MM.1S (cell line): ENCODE measurements around the gene RASD2.

Experiments
- DNase-seq: peaks from one replicate; pipeline ENCODE4 v3.0.0-alpha.2; 2015
- H2AFZ ChIP-seq: fragments of 300-600 bp; sonication (generic); 2 replicates; pipeline ENCODE4 v1.6.0; 2016; ENCODE audit warnings: antibody characterized with exemption, low read length
- H3F3A ChIP-seq: fragments of 300-600 bp; sonication (generic); 2 replicates; pipeline ENCODE4 v1.6.1; 2016; ENCODE audit warnings: mild to moderate bottlenecking, antibody characterized with exemption, low read length, moderate library complexity, mixed read lengths; ENCODE audit not compliant: insufficient read depth
- H3K27ac ChIP-seq: fragments of 300-600 bp; sonication (generic); 2 replicates; pipeline ENCODE4 v1.5.1; 2016; ENCODE audit warnings: mild to moderate bottlenecking, low read length
- H3K27me3 ChIP-seq: fragments of 300-600 bp; sonication (generic); replicated peaks from 2 replicates; pipeline ENCODE4 v1.6.0; 2016; ENCODE audit warnings: low read length; ENCODE audit not compliant: insufficient read depth
- H3K36me3 ChIP-seq: fragments of 300-600 bp; sonication (generic); replicated peaks from 2 replicates; pipeline ENCODE4 v1.6.1; 2016; ENCODE audit warnings: mild to moderate bottlenecking, low read length, mixed read lengths; ENCODE audit not compliant: insufficient read depth
- H3K4me1 ChIP-seq: fragments of 300-600 bp; sonication (generic); 2 replicates; pipeline ENCODE4 v1.6.1; 2016; ENCODE audit warnings: low read length, mixed read lengths
- H3K4me2 ChIP-seq: fragments of 300-600 bp; sonication (generic); 2 replicates; pipeline ENCODE4 v1.6.0; 2016; ENCODE audit warnings: low read depth, low read length
- H3K4me3 ChIP-seq: fragments of 300-600 bp; sonication (generic); 2 replicates; pipeline ENCODE4 v1.5.1; 2016; ENCODE audit warnings: low read length, mixed read lengths
- H3K79me2 ChIP-seq: fragments of 300-600 bp; sonication (generic); 2 replicates; pipeline ENCODE4 v1.6.1; 2016; ENCODE audit warnings: mixed run types, low read length, mixed read lengths
- H3K9ac ChIP-seq: fragments of 300-600 bp; sonication (generic); 2 replicates; pipeline ENCODE4 v1.6.1; 2016; ENCODE audit warnings: low read length, mixed read lengths
- H3K9me2 ChIP-seq: fragments of 300-600 bp; sonication (generic); replicated peaks from 2 replicates; pipeline ENCODE4 v1.6.1; 2016; ENCODE audit warnings: mild to moderate bottlenecking, low read length, mixed read lengths; ENCODE audit not compliant: insufficient read depth
- H3K9me3 ChIP-seq: fragments of 300-600 bp; sonication (generic); replicated peaks from 2 replicates; pipeline ENCODE4 v1.6.1; 2016; ENCODE audit warnings: mild to moderate bottlenecking, low read length, mixed read lengths; ENCODE audit not compliant: insufficient read depth
- H4K20me1 ChIP-seq: fragments of 300-600 bp; sonication (generic); 2 replicates; pipeline ENCODE4 v1.6.1; 2016; ENCODE audit warnings: mild to moderate bottlenecking, low read length, moderate library complexity, mixed read lengths; ENCODE audit not compliant: insufficient read depth
- EZH2 ChIP-seq: fragments of 300-600 bp; sonication (generic); optimal IDR thresholded peaks from 2 replicates; pipeline ENCODE3; 2017; ENCODE audit warnings: low read depth, mild to moderate bottlenecking, antibody characterized with exemption, low read length, mixed read lengths
- EZH2phosphoT487 ChIP-seq: fragments of 300-600 bp; sonication (generic); IDR thresholded peaks from 2 replicates; pipeline ENCODE4 v1.6.1; 2018; ENCODE audit warnings: antibody characterized with exemption, low read length
- TF ChIP-seq, protein P1 (sequence below): fragments of 300-600 bp; sonication (generic); IDR thresholded peaks from 2 replicates; pipeline ENCODE4 v1.5.1; 2016; ENCODE audit warnings: antibody characterized with exemption, low read length, mixed read lengths

RASD2 gene

DNA sequence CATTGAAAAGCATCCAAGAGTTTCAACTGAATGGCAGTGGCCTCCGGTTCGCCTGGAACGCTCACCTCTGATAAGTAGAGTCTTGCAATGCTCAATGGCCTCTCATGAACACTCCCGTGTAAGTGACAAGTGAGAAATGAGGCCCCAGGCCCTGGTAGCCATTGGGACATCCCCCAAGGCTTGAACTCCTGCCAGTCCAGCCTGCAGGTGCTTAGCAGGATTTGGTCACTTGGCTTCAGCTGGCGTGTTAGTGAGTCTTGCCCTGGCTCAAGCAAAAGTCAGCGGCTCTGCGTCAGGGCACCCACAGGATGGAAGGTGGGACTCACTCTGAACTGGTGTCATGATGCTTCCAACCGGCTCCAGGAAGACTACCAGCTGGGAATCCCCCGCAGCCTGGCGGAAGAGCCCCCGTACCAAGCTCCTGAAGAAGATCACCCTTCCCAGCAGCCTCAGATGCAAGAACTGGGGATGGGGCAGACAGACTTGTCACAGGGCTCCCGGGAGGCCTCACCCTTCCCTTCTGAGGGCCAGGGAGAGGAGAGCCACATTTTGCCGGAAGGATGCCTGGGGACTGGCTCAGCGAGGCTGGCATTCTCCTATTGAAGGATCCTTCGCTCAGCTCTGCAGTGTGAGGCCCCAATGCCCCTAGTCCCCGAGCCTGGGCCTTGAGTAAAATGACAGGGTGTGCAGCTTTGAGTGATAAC lies 57.2 kb downstream of the RASD2 start:
- Histone ChIP-seq H3K36me3 (no peaks in the 10 kb centered on the region), H3K4me2 (no peak overlapping the region), H3K4me3 (no peak overlapping the region), H3F3A (no peaks in the 10 kb centered on the region), H3K27me3 (no peaks in the 10 kb centered on the region), H3K9me2 (no peaks in the 10 kb centered on the region), H3K79me2 (no peaks in the 10 kb centered on the region), H4K20me1 (no peaks in the 10 kb centered on the region), H3K4me1 (no peaks in the 10 kb centered on the region), H3K9ac (no peak overlapping the region), H3K9me3 (no peaks in the 10 kb centered on the region), H3K27ac (no peak overlapping the region), H2AFZ (no peak overlapping the region)
- TF ChIP-seq, protein P1, sequence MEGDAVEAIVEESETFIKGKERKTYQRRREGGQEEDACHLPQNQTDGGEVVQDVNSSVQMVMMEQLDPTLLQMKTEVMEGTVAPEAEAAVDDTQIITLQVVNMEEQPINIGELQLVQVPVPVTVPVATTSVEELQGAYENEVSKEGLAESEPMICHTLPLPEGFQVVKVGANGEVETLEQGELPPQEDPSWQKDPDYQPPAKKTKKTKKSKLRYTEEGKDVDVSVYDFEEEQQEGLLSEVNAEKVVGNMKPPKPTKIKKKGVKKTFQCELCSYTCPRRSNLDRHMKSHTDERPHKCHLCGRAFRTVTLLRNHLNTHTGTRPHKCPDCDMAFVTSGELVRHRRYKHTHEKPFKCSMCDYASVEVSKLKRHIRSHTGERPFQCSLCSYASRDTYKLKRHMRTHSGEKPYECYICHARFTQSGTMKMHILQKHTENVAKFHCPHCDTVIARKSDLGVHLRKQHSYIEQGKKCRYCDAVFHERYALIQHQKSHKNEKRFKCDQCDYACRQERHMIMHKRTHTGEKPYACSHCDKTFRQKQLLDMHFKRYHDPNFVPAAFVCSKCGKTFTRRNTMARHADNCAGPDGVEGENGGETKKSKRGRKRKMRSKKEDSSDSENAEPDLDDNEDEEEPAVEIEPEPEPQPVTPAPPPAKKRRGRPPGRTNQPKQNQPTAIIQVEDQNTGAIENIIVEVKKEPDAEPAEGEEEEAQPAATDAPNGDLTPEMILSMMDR, result no peak
- TF ChIP-seq EZH2 (no peak), EZH2phosphoT487 (no peak)
- DNase-seq, result no peak

DNA sequence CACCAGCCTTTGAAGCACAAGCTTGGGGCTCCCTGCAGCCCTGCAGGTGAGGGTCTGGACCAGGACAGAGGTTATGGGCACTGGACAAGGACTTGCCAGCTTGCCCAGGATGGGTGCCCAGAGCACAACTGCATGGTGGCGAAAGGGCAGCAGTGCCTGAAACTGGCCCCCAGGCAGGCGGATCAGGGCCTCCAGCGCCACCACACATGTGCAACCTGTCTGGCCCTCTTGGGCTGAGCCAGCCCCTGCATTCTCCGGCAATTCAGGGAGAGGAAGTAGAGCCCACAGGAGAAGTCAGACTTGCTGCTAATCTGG lies 57.7 kb downstream of the RASD2 start:
- Histone ChIP-seq H3F3A (no peaks in the 10 kb centered on the region), H3K4me3 (no peak overlapping the region), H3K9ac (no peak overlapping the region), H3K9me3 (no peaks in the 10 kb centered on the region), H3K36me3 (no peaks in the 10 kb centered on the region), H3K79me2 (no peaks in the 10 kb centered on the region), H3K27ac (no peak overlapping the region), H3K4me1 (no peaks in the 10 kb centered on the region), H4K20me1 (no peaks in the 10 kb centered on the region), H3K9me2 (no peaks in the 10 kb centered on the region), H3K27me3 (no peaks in the 10 kb centered on the region), H2AFZ (no peak overlapping the region), H3K4me2 (no peak overlapping the region)
- TF ChIP-seq EZH2phosphoT487, result no peak
- no peak for TF ChIP-seq EZH2
- TF ChIP-seq, protein P1, result no peak
- no peak for DNase-seq

DNA sequence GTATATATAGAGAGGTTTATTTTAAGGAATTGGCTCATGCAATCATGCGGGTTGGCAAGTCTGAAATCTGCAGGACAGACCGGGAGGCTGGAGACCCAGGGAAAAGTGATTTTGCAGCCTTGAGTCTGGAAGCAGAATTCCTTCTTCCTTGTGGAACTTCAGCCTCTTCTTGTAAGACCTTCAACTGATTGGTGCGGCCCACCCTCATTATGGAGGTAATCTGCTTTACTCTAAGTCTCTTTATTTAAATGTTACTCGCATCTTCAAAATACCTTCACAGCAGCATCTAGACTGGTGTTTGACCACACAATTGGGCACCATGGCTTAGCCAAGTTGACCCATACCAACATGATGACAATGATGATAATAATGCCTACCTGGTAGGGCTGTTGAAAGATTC lies 58.7 kb downstream of the RASD2 start:
- Histone ChIP-seq H3K4me2 (no peak overlapping the region), H3K36me3 (no peaks in the 10 kb centered on the region), H3K27me3 (no peaks in the 10 kb centered on the region), H3K9me2 (no peaks in the 10 kb centered on the region), H3K4me3 (no peak overlapping the region), H3K9me3 (no peaks in the 10 kb centered on the region), H3F3A (no peaks in the 10 kb centered on the region), H3K4me1 (no peaks in the 10 kb centered on the region), H3K79me2 (no peaks in the 10 kb centered on the region), H3K9ac (no peak overlapping the region), H4K20me1 (no peaks in the 10 kb centered on the region), H2AFZ (no peak overlapping the region), H3K27ac (no peak overlapping the region)
- no peak for DNase-seq
- TF ChIP-seq, protein P1, result no peak
- no peak for TF ChIP-seq EZH2phosphoT487
- TF ChIP-seq EZH2, result no peak
